ENCODE data around the gene FAM240A.

GRCh38 chr3:46662771-46663551, 50.6 kb downstream of the FAM240A start:
- no peak for TF ChIP-seq POLR2A (IDR thresholded peaks at IDR 0.05)
- no peak for TF ChIP-seq CTCF (IDR thresholded peaks at IDR 0.05)
- no peak for TF ChIP-seq POLR2AphosphoS5 (IDR thresholded peaks at IDR 0.05; ENCODE audit: insufficient read depth in 1 of 2, low read depth in 1 of 2)
